ENCODE data around the gene RNFT2. TPM values are rescaled to one million over a fixed set of nuclear protein-coding genes. Genes with fewer than 3 reads are reported as not detected.

The RNFT2 gene
- total RNA-seq, 1 donor from 2014 or later, result 9.6 TPM

DNA sequence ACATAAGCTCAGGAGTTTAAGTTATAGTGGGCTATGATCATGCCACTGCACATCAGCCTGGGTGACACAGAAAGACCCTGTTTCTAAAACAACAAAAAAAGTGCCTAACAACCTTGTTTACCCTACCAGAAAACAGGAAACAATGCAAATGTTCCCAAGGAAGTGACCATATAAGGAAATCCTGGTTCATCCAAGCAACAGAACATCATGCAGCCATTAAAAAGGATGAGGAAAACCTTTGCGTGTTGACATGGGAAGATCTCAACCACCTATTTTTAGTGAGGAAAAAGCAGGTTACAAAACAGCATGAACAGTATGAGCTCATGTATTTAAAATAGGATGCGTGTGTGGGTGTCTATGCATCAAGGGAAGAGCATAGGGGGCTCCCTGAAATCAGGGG lies 129.4 kb downstream of the RNFT2 start:
- H3K36me3 Mint-ChIP-seq (ENCODE audit: unreplicated experiment), result no peaks in the 10 kb centered on the region
- peaks cover 5% of the 10 kb centered on the region for H3K4me1 Mint-ChIP-seq (ENCODE audit: unreplicated experiment)
- DNase-seq (ENCODE audit: extremely low spot score, unreplicated experiment), result no peak
- TF ChIP-seq, protein P1, sequence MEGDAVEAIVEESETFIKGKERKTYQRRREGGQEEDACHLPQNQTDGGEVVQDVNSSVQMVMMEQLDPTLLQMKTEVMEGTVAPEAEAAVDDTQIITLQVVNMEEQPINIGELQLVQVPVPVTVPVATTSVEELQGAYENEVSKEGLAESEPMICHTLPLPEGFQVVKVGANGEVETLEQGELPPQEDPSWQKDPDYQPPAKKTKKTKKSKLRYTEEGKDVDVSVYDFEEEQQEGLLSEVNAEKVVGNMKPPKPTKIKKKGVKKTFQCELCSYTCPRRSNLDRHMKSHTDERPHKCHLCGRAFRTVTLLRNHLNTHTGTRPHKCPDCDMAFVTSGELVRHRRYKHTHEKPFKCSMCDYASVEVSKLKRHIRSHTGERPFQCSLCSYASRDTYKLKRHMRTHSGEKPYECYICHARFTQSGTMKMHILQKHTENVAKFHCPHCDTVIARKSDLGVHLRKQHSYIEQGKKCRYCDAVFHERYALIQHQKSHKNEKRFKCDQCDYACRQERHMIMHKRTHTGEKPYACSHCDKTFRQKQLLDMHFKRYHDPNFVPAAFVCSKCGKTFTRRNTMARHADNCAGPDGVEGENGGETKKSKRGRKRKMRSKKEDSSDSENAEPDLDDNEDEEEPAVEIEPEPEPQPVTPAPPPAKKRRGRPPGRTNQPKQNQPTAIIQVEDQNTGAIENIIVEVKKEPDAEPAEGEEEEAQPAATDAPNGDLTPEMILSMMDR (IDR thresholded peaks at IDR 0.05), result no peak
- peaks cover 6% of the 10 kb centered on the region for H3K27me3 Mint-ChIP-seq (ENCODE audit: unreplicated experiment)
- H3K9me3 Mint-ChIP-seq (ENCODE audit: unreplicated experiment), result no peaks in the 10 kb centered on the region
- H3K27ac Mint-ChIP-seq (ENCODE audit: unreplicated experiment), result no peak overlapping the region
- no peak overlapping the region for H3K4me3 Mint-ChIP-seq (ENCODE audit: unreplicated experiment)

DNA sequence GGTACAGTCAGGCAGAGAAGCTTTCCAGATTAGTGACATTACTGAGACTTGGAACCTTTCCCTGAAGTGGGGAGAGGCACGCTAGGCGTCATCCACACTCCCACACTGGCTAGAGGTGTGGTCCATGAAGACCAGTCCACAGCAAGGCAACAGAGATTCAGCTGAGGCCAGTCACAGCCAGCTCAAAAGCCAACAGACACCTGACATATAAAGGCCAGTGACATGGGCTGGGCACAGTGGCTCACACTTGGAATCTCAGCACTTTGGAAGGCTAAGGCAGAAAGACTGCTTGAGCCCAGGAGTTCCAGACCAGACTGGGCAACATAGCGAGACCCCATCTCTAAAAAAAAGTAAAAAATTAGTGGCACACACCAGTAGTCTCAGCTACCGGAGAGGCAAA lies 132.2 kb downstream of the RNFT2 start:
- Mint-ChIP-seq H3K9me3 (ENCODE audit: unreplicated experiment) (peaks cover 7% of the 10 kb centered on the region), H3K27ac (ENCODE audit: unreplicated experiment) (no peak overlapping the region), H3K36me3 (ENCODE audit: unreplicated experiment) (peaks cover 5% of the 10 kb centered on the region), H3K27me3 (ENCODE audit: unreplicated experiment) (peaks cover 19% of the 10 kb centered on the region), H3K4me3 (ENCODE audit: unreplicated experiment) (no peak overlapping the region), H3K4me1 (ENCODE audit: unreplicated experiment) (no peaks in the 10 kb centered on the region)
- DNase-seq (ENCODE audit: extremely low spot score, unreplicated experiment), result no peak
- TF ChIP-seq, protein P1 (IDR thresholded peaks at IDR 0.05), result no peak

DNA sequence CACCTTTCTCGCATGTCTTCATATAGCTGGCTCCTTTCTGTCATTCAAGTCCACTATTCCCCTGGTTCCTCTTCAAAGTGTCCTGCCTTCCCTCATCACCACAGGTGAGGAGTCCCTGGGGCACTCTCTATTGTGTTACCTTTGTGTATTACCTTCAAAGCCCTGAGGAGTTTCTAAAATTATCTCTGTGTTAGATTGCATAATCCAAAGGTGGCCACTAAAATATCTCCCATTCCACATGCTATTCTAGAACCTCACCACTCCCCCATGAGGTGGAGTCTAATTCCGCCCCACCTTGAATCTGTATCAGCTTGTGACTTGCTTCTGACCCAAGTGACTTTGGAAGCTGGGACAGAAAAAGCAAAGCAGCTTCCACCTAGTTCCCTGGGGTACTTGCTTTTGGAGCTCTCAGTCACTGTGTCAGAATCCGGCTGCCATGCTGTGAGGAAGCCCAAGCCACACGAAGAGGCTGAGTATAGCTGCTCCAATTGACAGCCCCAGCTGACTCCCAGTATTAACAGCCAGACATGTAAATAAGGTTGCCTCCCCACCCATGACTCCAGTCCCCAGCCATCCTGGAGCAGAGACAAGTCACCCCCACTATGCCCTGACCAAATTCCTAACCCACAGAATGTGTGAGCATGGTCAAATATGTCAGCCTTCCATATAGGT lies 136.3 kb downstream of the RNFT2 start:
- no peak for DNase-seq (ENCODE audit: extremely low spot score, unreplicated experiment)
- peaks cover 13% of the 10 kb centered on the region for H3K4me1 Mint-ChIP-seq (ENCODE audit: unreplicated experiment)
- no peak overlapping the region for H3K4me3 Mint-ChIP-seq (ENCODE audit: unreplicated experiment)
- no peak overlapping the region for H3K27ac Mint-ChIP-seq (ENCODE audit: unreplicated experiment)
- H3K9me3 Mint-ChIP-seq (ENCODE audit: unreplicated experiment), result peaks cover 7% of the 10 kb centered on the region
- TF ChIP-seq, protein P1 (IDR thresholded peaks at IDR 0.05), result no peak
- peaks cover 56% of the 10 kb centered on the region for H3K27me3 Mint-ChIP-seq (ENCODE audit: unreplicated experiment)
- peaks cover 5% of the 10 kb centered on the region for H3K36me3 Mint-ChIP-seq (ENCODE audit: unreplicated experiment)

DNA sequence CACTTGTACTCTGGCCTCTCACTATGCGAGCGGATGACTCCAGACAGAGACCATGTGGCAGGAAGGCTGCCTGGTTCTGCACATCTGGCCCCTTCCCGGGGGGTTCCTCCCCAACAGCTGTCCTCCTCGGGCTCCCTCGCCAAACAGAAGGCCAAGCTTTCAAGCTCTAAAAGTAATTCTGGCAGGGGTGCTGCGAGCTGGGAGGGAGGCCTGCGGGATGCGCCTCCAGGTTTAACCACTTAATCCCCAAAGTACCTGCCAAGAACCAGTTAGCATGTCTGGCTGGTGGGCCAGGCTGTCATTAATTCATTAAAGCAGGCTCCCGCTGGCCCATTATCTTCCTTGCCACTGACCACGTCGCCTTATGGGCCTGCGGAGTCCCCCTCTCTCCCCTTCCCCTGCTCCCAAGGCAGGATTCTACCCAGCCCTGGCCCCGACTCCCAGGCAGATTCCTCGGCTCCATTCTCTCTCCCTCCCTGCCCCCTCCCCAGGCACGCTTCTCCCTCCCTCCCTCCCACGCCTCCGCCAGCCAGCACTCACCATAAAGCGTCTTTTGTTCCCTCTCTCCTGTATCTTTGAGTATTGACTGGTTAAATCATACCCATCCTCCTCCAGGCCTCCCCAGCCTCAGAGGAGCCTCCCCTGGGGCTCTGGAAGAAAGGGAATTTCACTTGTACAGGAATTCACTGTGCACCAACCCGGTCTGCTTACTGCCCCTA lies 138.2 kb downstream of the RNFT2 start:
- DNase-seq (ENCODE audit: extremely low spot score, unreplicated experiment), result no peak
- TF ChIP-seq, protein P1 (IDR thresholded peaks at IDR 0.05), result no peak
- Mint-ChIP-seq H3K4me1 (ENCODE audit: unreplicated experiment) (peaks cover 23% of the 10 kb centered on the region), H3K4me3 (ENCODE audit: unreplicated experiment) (no peak overlapping the region), H3K27ac (ENCODE audit: unreplicated experiment) (no peak overlapping the region), H3K27me3 (ENCODE audit: unreplicated experiment) (peaks cover 62% of the 10 kb centered on the region), H3K36me3 (ENCODE audit: unreplicated experiment) (peaks cover 5% of the 10 kb centered on the region), H3K9me3 (ENCODE audit: unreplicated experiment) (peaks cover 7% of the 10 kb centered on the region)

Data from osteocyte (in vitro differentiated cells).